HepG2 (cell line): ENCODE data around the gene LNX2.

Source experiments
- ATF1 ChIP-seq: IDR thresholded peaks from 2 replicates; pipeline ENCODE4 v1.6.1; 2016; ENCODE audit warnings: mild to moderate bottlenecking, control low read depth
- BORCS8-MEF2B ChIP-seq: sonication (generic); formaldehyde crosslinking; IDR thresholded peaks from 2 replicates; pipeline ENCODE4 v1.8.0; 2022; ENCODE audit warnings: mild to moderate bottlenecking, missing genetic modification reagents
- EZH2 ChIP-seq: conservative IDR thresholded peaks from 2 replicates; pipeline ENCODE4 v1.6.1; 2012; ENCODE audit warnings: mild to moderate bottlenecking, low read depth, low read length, moderate library complexity
- MAFF ChIP-seq: IDR thresholded peaks from 2 replicates; pipeline ENCODE4 v1.6.1; 2011; ENCODE audit warnings: low read depth, low read length, improper control_type of control experiment
- NCOA1 ChIP-seq: sonication (generic); formaldehyde crosslinking; IDR thresholded peaks from 2 replicates; pipeline ENCODE4 v1.9.0; 2021; ENCODE audit warnings: missing genetic modification reagents
- POLR2AphosphoS5 ChIP-seq: IDR thresholded peaks from 2 replicates; pipeline ENCODE4 v1.6.1; 2012; ENCODE audit warnings: low read depth, low read length
- TGIF2 ChIP-seq: IDR thresholded peaks from 2 replicates; pipeline ENCODE4 v1.6.1; 2016; ENCODE audit warnings: control low read depth, missing compliant biosample characterization
- TF ChIP-seq, protein P1 (sequence below): sonication (generic); formaldehyde crosslinking; IDR thresholded peaks from 2 replicates; pipeline ENCODE4 v1.4.0; 2020; ENCODE audit warnings: missing genetic modification reagents
- TF ChIP-seq, protein P2 (sequence below): sonication (generic); formaldehyde crosslinking; IDR thresholded peaks from one replicate; pipeline ENCODE4 v1.5.1; 2020; ENCODE audit warnings: mild to moderate bottlenecking, missing genetic modification reagents; ENCODE audit errors: not compliant biosample characterization
- TF ChIP-seq, protein P3 (sequence below): sonication (generic); formaldehyde crosslinking; IDR thresholded peaks from 2 replicates; pipeline ENCODE4 v1.5.0; 2020; ENCODE audit warnings: mild to moderate bottlenecking, missing genetic modification reagents, moderate library complexity
- TF ChIP-seq, protein P4 (sequence below): sonication (generic); formaldehyde crosslinking; conservative IDR thresholded peaks from 2 replicates; pipeline ENCODE4 v1.8.0; 2022; ENCODE audit warnings: low read depth, missing genetic modification reagents
- TF ChIP-seq, protein P5 (sequence below): IDR thresholded peaks from 2 replicates; pipeline ENCODE4 v1.6.1; 2012; ENCODE audit warnings: low read length, improper control_type of control experiment

DNA sequence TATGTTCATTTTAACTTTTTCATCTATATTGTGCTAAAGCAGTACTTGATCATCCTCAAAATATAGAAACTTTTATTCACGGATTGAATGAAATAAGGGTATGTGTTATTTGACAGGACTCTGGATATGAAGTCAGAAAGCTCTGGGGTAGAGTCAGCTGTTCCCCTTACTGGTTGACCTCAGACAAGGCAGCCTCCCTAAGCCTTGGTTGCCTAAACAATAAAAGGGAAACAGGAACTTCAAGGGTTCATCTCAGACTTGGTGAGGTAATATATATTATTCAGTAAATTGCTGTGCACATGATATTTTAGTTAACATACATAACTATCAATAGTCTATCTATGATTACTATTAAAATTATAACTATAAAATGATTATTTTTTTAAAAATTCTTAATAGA lies 14.9 kb upstream of the LNX2 start:
- TF ChIP-seq, protein P1, sequence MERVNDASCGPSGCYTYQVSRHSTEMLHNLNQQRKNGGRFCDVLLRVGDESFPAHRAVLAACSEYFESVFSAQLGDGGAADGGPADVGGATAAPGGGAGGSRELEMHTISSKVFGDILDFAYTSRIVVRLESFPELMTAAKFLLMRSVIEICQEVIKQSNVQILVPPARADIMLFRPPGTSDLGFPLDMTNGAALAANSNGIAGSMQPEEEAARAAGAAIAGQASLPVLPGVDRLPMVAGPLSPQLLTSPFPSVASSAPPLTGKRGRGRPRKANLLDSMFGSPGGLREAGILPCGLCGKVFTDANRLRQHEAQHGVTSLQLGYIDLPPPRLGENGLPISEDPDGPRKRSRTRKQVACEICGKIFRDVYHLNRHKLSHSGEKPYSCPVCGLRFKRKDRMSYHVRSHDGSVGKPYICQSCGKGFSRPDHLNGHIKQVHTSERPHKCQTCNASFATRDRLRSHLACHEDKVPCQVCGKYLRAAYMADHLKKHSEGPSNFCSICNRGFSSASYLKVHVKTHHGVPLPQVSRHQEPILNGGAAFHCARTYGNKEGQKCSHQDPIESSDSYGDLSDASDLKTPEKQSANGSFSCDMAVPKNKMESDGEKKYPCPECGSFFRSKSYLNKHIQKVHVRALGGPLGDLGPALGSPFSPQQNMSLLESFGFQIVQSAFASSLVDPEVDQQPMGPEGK, result no peak
- TF ChIP-seq, protein P2, sequence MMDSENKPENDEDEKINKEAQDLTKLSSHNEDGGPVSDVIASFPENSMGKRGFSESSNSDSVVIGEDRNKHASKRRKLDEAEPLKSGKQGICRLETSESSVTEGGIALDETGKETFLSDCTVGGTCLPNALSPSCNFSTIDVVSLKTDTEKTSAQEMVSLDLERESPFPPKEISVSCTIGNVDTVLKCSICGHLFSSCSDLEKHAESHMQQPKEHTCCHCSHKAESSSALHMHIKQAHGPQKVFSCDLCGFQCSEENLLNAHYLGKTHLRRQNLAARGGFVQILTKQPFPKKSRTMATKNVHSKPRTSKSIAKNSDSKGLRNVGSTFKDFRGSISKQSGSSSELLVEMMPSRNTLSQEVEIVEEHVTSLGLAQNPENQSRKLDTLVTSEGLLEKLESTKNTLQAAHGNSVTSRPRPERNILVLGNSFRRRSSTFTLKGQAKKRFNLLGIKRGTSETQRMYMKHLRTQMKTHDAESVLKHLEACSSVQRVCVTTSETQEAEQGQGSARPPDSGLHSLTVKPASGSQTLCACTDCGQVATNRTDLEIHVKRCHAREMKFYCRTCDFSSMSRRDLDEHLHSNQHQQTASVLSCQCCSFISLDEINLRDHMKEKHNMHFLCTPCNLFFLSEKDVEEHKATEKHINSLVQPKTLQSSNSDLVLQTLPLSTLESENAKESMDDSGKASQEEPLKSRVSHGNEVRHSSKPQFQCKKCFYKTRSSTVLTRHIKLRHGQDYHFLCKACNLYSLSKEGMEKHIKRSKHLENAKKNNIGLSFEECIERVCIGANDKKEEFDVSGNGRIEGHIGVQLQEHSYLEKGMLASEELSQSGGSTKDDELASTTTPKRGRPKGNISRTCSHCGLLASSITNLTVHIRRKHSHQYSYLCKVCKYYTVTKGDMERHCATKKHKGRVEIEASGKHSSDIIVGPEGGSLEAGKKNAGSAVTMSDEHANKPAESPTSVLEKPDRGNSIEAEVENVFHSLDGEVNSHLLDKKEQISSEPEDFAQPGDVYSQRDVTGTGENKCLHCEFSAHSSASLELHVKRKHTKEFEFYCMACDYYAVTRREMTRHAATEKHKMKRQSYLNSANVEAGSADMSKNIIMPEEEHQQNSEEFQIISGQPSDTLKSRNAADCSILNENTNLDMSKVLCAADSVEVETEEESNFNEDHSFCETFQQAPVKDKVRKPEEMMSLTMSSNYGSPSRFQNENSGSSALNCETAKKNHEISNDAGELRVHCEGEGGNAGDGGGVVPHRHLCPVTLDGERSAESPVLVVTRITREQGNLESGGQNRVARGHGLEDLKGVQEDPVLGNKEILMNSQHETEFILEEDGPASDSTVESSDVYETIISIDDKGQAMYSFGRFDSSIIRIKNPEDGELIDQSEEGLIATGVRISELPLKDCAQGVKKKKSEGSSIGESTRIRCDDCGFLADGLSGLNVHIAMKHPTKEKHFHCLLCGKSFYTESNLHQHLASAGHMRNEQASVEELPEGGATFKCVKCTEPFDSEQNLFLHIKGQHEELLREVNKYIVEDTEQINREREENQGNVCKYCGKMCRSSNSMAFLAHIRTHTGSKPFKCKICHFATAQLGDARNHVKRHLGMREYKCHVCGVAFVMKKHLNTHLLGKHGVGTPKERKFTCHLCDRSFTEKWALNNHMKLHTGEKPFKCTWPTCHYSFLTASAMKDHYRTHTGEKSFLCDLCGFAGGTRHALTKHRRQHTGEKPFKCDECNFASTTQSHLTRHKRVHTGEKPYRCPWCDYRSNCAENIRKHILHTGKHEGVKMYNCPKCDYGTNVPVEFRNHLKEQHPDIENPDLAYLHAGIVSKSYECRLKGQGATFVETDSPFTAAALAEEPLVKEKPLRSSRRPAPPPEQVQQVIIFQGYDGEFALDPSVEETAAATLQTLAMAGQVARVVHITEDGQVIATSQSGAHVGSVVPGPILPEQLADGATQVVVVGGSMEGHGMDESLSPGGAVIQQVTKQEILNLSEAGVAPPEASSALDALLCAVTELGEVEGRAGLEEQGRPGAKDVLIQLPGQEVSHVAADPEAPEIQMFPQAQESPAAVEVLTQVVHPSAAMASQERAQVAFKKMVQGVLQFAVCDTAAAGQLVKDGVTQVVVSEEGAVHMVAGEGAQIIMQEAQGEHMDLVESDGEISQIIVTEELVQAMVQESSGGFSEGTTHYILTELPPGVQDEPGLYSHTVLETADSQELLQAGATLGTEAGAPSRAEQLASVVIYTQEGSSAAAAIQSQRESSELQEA, result no peak
- no peak for TF ChIP-seq BORCS8-MEF2B (CRISPR knock-in tag)
- TF ChIP-seq, protein P3, sequence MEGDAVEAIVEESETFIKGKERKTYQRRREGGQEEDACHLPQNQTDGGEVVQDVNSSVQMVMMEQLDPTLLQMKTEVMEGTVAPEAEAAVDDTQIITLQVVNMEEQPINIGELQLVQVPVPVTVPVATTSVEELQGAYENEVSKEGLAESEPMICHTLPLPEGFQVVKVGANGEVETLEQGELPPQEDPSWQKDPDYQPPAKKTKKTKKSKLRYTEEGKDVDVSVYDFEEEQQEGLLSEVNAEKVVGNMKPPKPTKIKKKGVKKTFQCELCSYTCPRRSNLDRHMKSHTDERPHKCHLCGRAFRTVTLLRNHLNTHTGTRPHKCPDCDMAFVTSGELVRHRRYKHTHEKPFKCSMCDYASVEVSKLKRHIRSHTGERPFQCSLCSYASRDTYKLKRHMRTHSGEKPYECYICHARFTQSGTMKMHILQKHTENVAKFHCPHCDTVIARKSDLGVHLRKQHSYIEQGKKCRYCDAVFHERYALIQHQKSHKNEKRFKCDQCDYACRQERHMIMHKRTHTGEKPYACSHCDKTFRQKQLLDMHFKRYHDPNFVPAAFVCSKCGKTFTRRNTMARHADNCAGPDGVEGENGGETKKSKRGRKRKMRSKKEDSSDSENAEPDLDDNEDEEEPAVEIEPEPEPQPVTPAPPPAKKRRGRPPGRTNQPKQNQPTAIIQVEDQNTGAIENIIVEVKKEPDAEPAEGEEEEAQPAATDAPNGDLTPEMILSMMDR (CRISPR knock-in tag), result no peak
- no peak for TF ChIP-seq ATF1 (CRISPR knock-in tag)
- TF ChIP-seq, protein P4, sequence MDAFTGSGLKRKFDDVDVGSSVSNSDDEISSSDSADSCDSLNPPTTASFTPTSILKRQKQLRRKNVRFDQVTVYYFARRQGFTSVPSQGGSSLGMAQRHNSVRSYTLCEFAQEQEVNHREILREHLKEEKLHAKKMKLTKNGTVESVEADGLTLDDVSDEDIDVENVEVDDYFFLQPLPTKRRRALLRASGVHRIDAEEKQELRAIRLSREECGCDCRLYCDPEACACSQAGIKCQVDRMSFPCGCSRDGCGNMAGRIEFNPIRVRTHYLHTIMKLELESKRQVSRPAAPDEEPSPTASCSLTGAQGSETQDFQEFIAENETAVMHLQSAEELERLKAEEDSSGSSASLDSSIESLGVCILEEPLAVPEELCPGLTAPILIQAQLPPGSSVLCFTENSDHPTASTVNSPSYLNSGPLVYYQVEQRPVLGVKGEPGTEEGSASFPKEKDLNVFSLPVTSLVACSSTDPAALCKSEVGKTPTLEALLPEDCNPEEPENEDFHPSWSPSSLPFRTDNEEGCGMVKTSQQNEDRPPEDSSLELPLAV (CRISPR knock-in tag), result no peak
- TF ChIP-seq, protein P5, sequence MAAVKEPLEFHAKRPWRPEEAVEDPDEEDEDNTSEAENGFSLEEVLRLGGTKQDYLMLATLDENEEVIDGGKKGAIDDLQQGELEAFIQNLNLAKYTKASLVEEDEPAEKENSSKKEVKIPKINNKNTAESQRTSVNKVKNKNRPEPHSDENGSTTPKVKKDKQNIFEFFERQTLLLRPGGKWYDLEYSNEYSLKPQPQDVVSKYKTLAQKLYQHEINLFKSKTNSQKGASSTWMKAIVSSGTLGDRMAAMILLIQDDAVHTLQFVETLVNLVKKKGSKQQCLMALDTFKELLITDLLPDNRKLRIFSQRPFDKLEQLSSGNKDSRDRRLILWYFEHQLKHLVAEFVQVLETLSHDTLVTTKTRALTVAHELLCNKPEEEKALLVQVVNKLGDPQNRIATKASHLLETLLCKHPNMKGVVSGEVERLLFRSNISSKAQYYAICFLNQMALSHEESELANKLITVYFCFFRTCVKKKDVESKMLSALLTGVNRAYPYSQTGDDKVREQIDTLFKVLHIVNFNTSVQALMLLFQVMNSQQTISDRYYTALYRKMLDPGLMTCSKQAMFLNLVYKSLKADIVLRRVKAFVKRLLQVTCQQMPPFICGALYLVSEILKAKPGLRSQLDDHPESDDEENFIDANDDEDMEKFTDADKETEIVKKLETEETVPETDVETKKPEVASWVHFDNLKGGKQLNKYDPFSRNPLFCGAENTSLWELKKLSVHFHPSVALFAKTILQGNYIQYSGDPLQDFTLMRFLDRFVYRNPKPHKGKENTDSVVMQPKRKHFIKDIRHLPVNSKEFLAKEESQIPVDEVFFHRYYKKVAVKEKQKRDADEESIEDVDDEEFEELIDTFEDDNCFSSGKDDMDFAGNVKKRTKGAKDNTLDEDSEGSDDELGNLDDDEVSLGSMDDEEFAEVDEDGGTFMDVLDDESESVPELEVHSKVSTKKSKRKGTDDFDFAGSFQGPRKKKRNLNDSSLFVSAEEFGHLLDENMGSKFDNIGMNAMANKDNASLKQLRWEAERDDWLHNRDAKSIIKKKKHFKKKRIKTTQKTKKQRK, result no peak
- no peak for TF ChIP-seq NCOA1 (CRISPR knock-in tag)
- TF ChIP-seq POLR2AphosphoS5, result no peak
- TF ChIP-seq MAFF, result no peak
- no peak for TF ChIP-seq TGIF2 (CRISPR knock-in tag)
- no peak for TF ChIP-seq EZH2
